HCT116 (cell line): ENCODE measurements around the gene IDUA. TPM values are rescaled to one million over a fixed set of nuclear protein-coding genes. Genes with fewer than 3 reads are reported as not detected.
A peak's percentile ranks its signal among the peaks of the same experiment; 100 is the strongest.

ENCODE experiments used
- ATAC-seq: fragments of 200-7000 bp; cut with Tn5 transposase; 2 replicates; pipeline ENCODE4 v1.9.1; 2020; ENCODE audit warnings: mild to moderate bottlenecking, moderate library complexity
- BruUV-seq: library from RNA; stranded (reverse); fragments of 400-500 nt; replicated peaks from 2 replicates; lab custom pipeline; 2021; lab: Mats Ljungman, UMichigan
- CTCF ChIA-PET: fragments of 300-600 bp; sonication (Branson Sonifier 250); formaldehyde crosslinking; loops from one replicate; lab custom pipeline; 2021; ENCODE audit warnings: antibody characterized with exemption; lab: Charles Lee
- POLR2A ChIA-PET: fragments of 300-600, 350-600 bp; sonication (Branson Sonifier 250); formaldehyde crosslinking; loops from one replicate; lab custom pipeline; 2021; ENCODE audit warnings: antibody characterized with exemption; lab: Charles Lee
- RAD21 ChIA-PET, 2 experiments: fragments of 300-600 bp; sonication (Branson Sonifier 250); formaldehyde crosslinking; loops; one replicate each; lab custom pipeline; 2023; ENCODE audit warnings: low total read pairs in 2 of 2; ENCODE audit not compliant: uncharacterized antibody in 2 of 2, unreplicated experiment in 2 of 2, low non-redundant PET in 1 of 2; lab: Charles Lee
- DNase-seq: peaks from one replicate; pipeline ENCODE4 v3.0.0-alpha.2; 2010; ENCODE audit warnings: low read depth, low spot score
- H2AFZ ChIP-seq: fragments of 200-600 bp; shearing (Covaris generic), sonication (generic); 2 replicates; pipeline ENCODE4 v1.6.1; 2017; ENCODE audit warnings: low read depth, mixed run types, mixed read lengths, antibody characterized with exemption, low read length; ENCODE audit not compliant: poor library complexity, severe bottlenecking
- H3K27ac ChIP-seq: 2 replicates; pipeline ENCODE4 v1.5.1; 2012; ENCODE audit warnings: low read depth, low read length
- H3K27me3 ChIP-seq: fragments of 200-600 bp; sonication (generic); 2 replicates; pipeline ENCODE4 v1.6.1; 2016; ENCODE audit warnings: mixed run types, low read length, mixed read lengths; ENCODE audit not compliant: insufficient read depth
- H3K36me3 ChIP-seq, 2 experiments: fragments of 200-500 bp in 1 of 2; fragments of 200-600 bp in 1 of 2; sonication (Bioruptor generic) in 1 of 2; sonication (generic) in 1 of 2; 2 replicates each; pipeline versions ENCODE4 v1.5.1 to v1.6.1; 2014 to 2016; ENCODE audit warnings: low read length in 2 of 2, inconsistent platforms in 1 of 2, mixed read lengths in 1 of 2, mixed run types in 1 of 2; ENCODE audit not compliant: insufficient read depth in 2 of 2, control insufficient read depth in 1 of 2
- H3K4me1 ChIP-seq, 2 experiments: fragments of 200-600 bp in 1 of 2; sonication (generic) in 1 of 2; 2 replicates each; pipeline versions ENCODE4 v1.5.1 to v1.6.1; 2012 to 2017; ENCODE audit warnings: low read length in 2 of 2, inconsistent platforms in 1 of 2, mild to moderate bottlenecking in 1 of 2, mixed read lengths in 1 of 2, mixed run types in 1 of 2, moderate library complexity in 1 of 2; ENCODE audit not compliant: insufficient read depth in 2 of 2, control insufficient read depth in 1 of 2
- H3K4me2 ChIP-seq: fragments of 200-600 bp; sonication (generic); 2 replicates; pipeline ENCODE4 v1.6.1; 2017; ENCODE audit warnings: mixed run types, low read length, mixed read lengths
- H3K4me3 ChIP-seq, 2 experiments: fragments of 200-600 bp in 1 of 2; sonication (generic) in 1 of 2; replicated peaks in 1 of 2; 2 replicates each; pipeline ENCODE4 v1.5.1; 2011 to 2016; ENCODE audit warnings: low read length in 2 of 2, control low read depth in 1 of 2, low read depth in 1 of 2, mild to moderate bottlenecking in 1 of 2, mixed read lengths in 1 of 2, mixed run types in 1 of 2
- H3K79me2 ChIP-seq: fragments of 200-600 bp; sonication (generic); 2 replicates; pipeline ENCODE4 v1.6.1; 2017; ENCODE audit warnings: mild to moderate bottlenecking, mixed run types, low read length, moderate library complexity, mixed read lengths; ENCODE audit not compliant: insufficient read depth
- H3K9ac ChIP-seq: fragments of 200-600 bp; sonication (generic); 2 replicates; pipeline ENCODE4 v1.6.1; 2016; ENCODE audit warnings: low read length, mixed read lengths
- H3K9me2 ChIP-seq: fragments of 200-600 bp; sonication (generic), shearing (Covaris generic); 2 replicates; pipeline ENCODE4 v1.6.1; 2017; ENCODE audit warnings: mixed run types, mild to moderate bottlenecking, moderate library complexity; ENCODE audit not compliant: insufficient read depth
- H3K9me3 ChIP-seq, 2 experiments: fragments of 200-500 bp in 1 of 2; fragments of 200-600 bp in 1 of 2; sonication (Bioruptor generic) in 1 of 2; sonication (generic) in 1 of 2; 2 replicates each; pipeline ENCODE4 v1.6.1; 2014 to 2017; ENCODE audit warnings: low read length in 2 of 2, mixed read lengths in 2 of 2, inconsistent platforms in 1 of 2, low read depth in 1 of 2, mild to moderate bottlenecking in 1 of 2, mixed run types in 1 of 2, moderate library complexity in 1 of 2; ENCODE audit not compliant: control insufficient read depth in 1 of 2, insufficient read depth in 1 of 2
- H4K20me1 ChIP-seq: fragments of 200-600 bp; sonication (generic), shearing (Covaris generic); 2 replicates; pipeline ENCODE4 v1.6.1; 2017; ENCODE audit warnings: mixed run types, mild to moderate bottlenecking, moderate library complexity; ENCODE audit not compliant: insufficient read depth
- ATF3 ChIP-seq: IDR thresholded peaks from 2 replicates; pipeline ENCODE4 v1.6.1; 2012
- CEBPB ChIP-seq: IDR thresholded peaks from 2 replicates; pipeline ENCODE4 v1.6.1; 2012; ENCODE audit warnings: low read depth
- CTCF ChIP-seq, 3 experiments: fragments of 200-600 bp in 1 of 3; sonication (generic) in 1 of 3; IDR thresholded peaks in 2 of 3; conservative IDR thresholded peaks in 1 of 3; 2 replicates each; pipeline ENCODE4 v1.5.1; 2012 to 2017; ENCODE audit warnings: low read depth in 2 of 3, low read length in 2 of 3, antibody characterized with exemption in 1 of 3, borderline replicate concordance in 1 of 3, control low read depth in 1 of 3, mild to moderate bottlenecking in 1 of 3, mixed read lengths in 1 of 3, mixed run types in 1 of 3, moderate library complexity in 1 of 3; ENCODE audit not compliant: insufficient read depth in 1 of 3
- EGR1 ChIP-seq: IDR thresholded peaks from 2 replicates; pipeline ENCODE4 v1.6.1; 2012; ENCODE audit warnings: low read depth
- ELF1 ChIP-seq: IDR thresholded peaks from 2 replicates; pipeline ENCODE4 v1.6.1; 2012; ENCODE audit warnings: low read depth, borderline replicate concordance
- EZH2 ChIP-seq: fragments of 200-600 bp; sonication (generic); IDR thresholded peaks from 2 replicates; pipeline ENCODE4 v1.6.1; 2017; ENCODE audit warnings: antibody characterized with exemption, mixed run types
- EZH2phosphoT487 ChIP-seq: fragments of 200-600 bp; IDR thresholded peaks from 2 replicates; pipeline ENCODE4 v1.6.1; 2018; ENCODE audit warnings: antibody characterized with exemption, borderline replicate concordance
- JUND ChIP-seq: IDR thresholded peaks from 2 replicates; pipeline ENCODE4 v1.6.1; 2012
- POLR2AphosphoS5 ChIP-seq: IDR thresholded peaks from 2 replicates; pipeline ENCODE4 v1.6.1; 2011; ENCODE audit warnings: mild to moderate bottlenecking, low read depth, low read length, moderate library complexity
- RAD21 ChIP-seq: IDR thresholded peaks from 2 replicates; pipeline ENCODE4 v1.6.1; 2012; ENCODE audit warnings: low read depth, mild to moderate bottlenecking
- SIN3A ChIP-seq: IDR thresholded peaks from 2 replicates; pipeline ENCODE4 v1.6.1; 2012; ENCODE audit warnings: low read depth
- SP1 ChIP-seq: IDR thresholded peaks from 2 replicates; pipeline ENCODE4 v1.6.1; 2012; ENCODE audit warnings: low read depth
- SRF ChIP-seq: IDR thresholded peaks from 2 replicates; pipeline ENCODE4 v1.6.1; 2012; ENCODE audit warnings: low read depth
- YY1 ChIP-seq: IDR thresholded peaks from 2 replicates; pipeline ENCODE4 v1.6.1; 2011; ENCODE audit warnings: low read length, low read depth, moderate library complexity, mild to moderate bottlenecking; ENCODE audit not compliant: insufficient replicate concordance; ENCODE audit errors: extremely low read depth
- ZFX ChIP-seq: fragments of 450-650 bp; IDR thresholded peaks from 2 replicates; pipeline ENCODE4 v1.6.1; 2017
- ZNF274 ChIP-seq: fragments of 200-500 bp; sonication (Bioruptor generic); IDR thresholded peaks from 2 replicates; pipeline ENCODE4 v1.6.1; 2014; ENCODE audit warnings: mild to moderate bottlenecking, low read depth, low read length, inconsistent platforms
- intact Hi-C: fragments of 100-400 bp; cut with micrococcal nuclease; formaldehyde crosslinking; loops from 2 replicates; pipeline ENCODE4 v1.10.0; 2022
- total RNA-seq: library from RNA; stranded (reverse); gene quantifications from one replicate; pipeline ENCODE4 v1.2.1, GENCODE V29; 2021; ENCODE audit not compliant: unreplicated experiment
- TF ChIP-seq, protein P1 (sequence below): IDR thresholded peaks from 2 replicates; pipeline ENCODE4 v1.6.1; 2012
- TF ChIP-seq, protein P2 (sequence below): IDR thresholded peaks from 2 replicates; pipeline ENCODE4 v1.6.1; 2011; ENCODE audit warnings: mild to moderate bottlenecking, low read length, moderate library complexity; ENCODE audit not compliant: insufficient replicate concordance; ENCODE audit errors: extremely low read depth

The IDUA gene
- total RNA-seq, 1 experiment from 2014 or later: 28.2 TPM

DNA sequence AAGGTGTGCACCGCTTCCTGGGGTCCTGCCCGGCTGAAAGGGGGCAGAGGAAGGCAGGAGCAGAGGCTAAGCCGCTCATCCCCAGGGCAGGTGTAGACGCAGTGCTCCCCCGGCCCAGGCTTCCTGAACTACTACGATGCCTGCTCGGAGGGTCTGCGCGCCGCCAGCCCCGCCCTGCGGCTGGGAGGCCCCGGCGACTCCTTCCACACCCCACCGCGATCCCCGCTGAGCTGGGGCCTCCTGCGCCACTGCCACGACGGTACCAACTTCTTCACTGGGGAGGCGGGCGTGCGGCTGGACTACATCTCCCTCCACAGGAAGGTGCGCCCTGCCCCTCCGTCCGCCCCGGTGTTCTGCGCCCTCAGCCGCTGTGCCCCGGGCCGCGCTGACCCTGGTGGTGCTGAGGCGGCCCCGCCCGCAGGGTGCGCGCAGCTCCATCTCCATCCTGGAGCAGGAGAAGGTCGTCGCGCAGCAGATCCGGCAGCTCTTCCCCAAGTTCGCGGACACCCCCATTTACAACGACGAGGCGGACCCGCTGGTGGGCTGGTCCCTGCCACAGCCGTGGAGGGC lies 14.8 kb downstream of the IDUA start:
- H3K27me3 ChIP-seq: no peaks in the 10 kb centered on the region
- BruUV-seq: TSS peak; percentile 29
- RAD21 ChIA-PET: no interaction called here
- H2AFZ ChIP-seq: no peak overlapping the region
- no peak for TF ChIP-seq ATF3
- no peak for TF ChIP-seq SRF
- no peak for TF ChIP-seq JUND
- no peak for TF ChIP-seq SIN3A
- no peak for TF ChIP-seq ZFX
- TF ChIP-seq CTCF (IDR thresholded peaks at IDR 0.05 in 2 of 3, conservative IDR thresholded peaks at IDR 0.05 in 1 of 3; ENCODE audit: borderline replicate concordance in 1 of 3, insufficient read depth in 1 of 3, low read depth in 2 of 3, low read length in 2 of 3): no peak
- no peak for TF ChIP-seq RAD21
- TF ChIP-seq ELF1: no peak
- TF ChIP-seq, protein P1, sequence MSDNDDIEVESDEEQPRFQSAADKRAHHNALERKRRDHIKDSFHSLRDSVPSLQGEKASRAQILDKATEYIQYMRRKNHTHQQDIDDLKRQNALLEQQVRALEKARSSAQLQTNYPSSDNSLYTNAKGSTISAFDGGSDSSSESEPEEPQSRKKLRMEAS: no peak
- TF ChIP-seq EZH2: no peak
- TF ChIP-seq, protein P2, sequence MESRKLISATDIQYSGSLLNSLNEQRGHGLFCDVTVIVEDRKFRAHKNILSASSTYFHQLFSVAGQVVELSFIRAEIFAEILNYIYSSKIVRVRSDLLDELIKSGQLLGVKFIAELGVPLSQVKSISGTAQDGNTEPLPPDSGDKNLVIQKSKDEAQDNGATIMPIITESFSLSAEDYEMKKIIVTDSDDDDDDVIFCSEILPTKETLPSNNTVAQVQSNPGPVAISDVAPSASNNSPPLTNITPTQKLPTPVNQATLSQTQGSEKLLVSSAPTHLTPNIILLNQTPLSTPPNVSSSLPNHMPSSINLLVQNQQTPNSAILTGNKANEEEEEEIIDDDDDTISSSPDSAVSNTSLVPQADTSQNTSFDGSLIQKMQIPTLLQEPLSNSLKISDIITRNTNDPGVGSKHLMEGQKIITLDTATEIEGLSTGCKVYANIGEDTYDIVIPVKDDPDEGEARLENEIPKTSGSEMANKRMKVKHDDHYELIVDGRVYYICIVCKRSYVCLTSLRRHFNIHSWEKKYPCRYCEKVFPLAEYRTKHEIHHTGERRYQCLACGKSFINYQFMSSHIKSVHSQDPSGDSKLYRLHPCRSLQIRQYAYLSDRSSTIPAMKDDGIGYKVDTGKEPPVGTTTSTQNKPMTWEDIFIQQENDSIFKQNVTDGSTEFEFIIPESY: no peak
- TF ChIP-seq EGR1: no peak
- no peak for TF ChIP-seq ZNF274
- TF ChIP-seq CEBPB: no peak
- no peak for TF ChIP-seq EZH2phosphoT487
- no peak for TF ChIP-seq POLR2AphosphoS5
- no peak for TF ChIP-seq SP1
- TF ChIP-seq YY1: no peak
- no peak overlapping the region for H3K27ac ChIP-seq
- intact Hi-C loops: no loop called here
- CTCF ChIA-PET: no interaction called here
- H3K4me2 ChIP-seq: no peak overlapping the region
- no peaks in the 10 kb centered on the region for H3K9me2 ChIP-seq
- no peaks in the 10 kb centered on the region for H3K79me2 ChIP-seq
- peaks cover 0 to 6% of the 10 kb centered on the region in 2 experiments; a peak in 2 of 4 replicates for H3K4me1 ChIP-seq
- no peaks in the 10 kb centered on the region for H3K9me3 ChIP-seq
- no peak for ATAC-seq
- no peak overlapping the region for H3K4me3 ChIP-seq
- no peaks in the 10 kb centered on the region for H3K36me3 ChIP-seq
- H4K20me1 ChIP-seq: no peaks in the 10 kb centered on the region
- no peak overlapping the region for H3K9ac ChIP-seq
- POLR2A ChIA-PET: no interaction called here
- no peak for DNase-seq
